ENCODE measurements around the gene EPS8L1.
"Not testable (repeated sequence)": the region's sequence is repeated elsewhere in the genome, so short reads cannot be mapped to it uniquely, and the experiment has no call there.

Gene EPS8L1

GRCh38 chr19:55097864-55098715 lies 22.4 kb downstream of the EPS8L1 start:
- DNase-seq: peak; percentile 26

- DNase-seq: no peak
Observed at GRCh38 chr19:55098716-55099556, 23.3 kb downstream of the EPS8L1 start.

- DNase-seq: no peak
Observed at GRCh38 chr19:55099557-55100506, 24.2 kb downstream of the EPS8L1 start.

GRCh38 chr19:55101261-55101660 lies 25.6 kb downstream of the EPS8L1 start:
- no peak for DNase-seq

GRCh38 chr19:55103190-55103589 lies 27.5 kb downstream of the EPS8L1 start:
- DNase-seq: no peak

GRCh38 chr19:55105237-55105636 lies 29.6 kb downstream of the EPS8L1 start:
- no peak for DNase-seq

- DNase-seq: no peak
Observed at GRCh38 chr19:55106591-55106990, 30.9 kb downstream of the EPS8L1 start.

- DNase-seq: not testable (repeated sequence)
Observed at GRCh38 chr19:55107252-55107651, 31.6 kb downstream of the EPS8L1 start.

- no peak for DNase-seq
Observed at GRCh38 chr19:55109527-55110291, 34.0 kb downstream of the EPS8L1 start.

GRCh38 chr19:55111238-55111831 lies 35.7 kb downstream of the EPS8L1 start:
- DNase-seq: no peak

- DNase-seq: no peak
Observed at GRCh38 chr19:55112246-55112776, 36.6 kb downstream of the EPS8L1 start.

- DNase-seq: no peak
Observed at GRCh38 chr19:55112777-55113569, 37.3 kb downstream of the EPS8L1 start.

GRCh38 chr19:55113570-55114039 lies 37.9 kb downstream of the EPS8L1 start:
- no peak for DNase-seq

- no peak for DNase-seq
Observed at GRCh38 chr19:55114566-55115145, 39.0 kb downstream of the EPS8L1 start.

GRCh38 chr19:55115446-55116065 lies 39.9 kb downstream of the EPS8L1 start:
- DNase-seq: peak; percentile 78

- peak; percentile 57 for DNase-seq
Observed at GRCh38 chr19:55116232-55116858, 40.7 kb downstream of the EPS8L1 start.

- DNase-seq: no peak
Observed at GRCh38 chr19:55116859-55117662, 41.4 kb downstream of the EPS8L1 start, which contains the start of gene PPP1R12C. PPP1R12C (minus strand) TSS chr19:55117637; CDS start chr19:55117543, 94 bp downstream.
